ENCODE results near the gene AKAIN1. TPM values are rescaled to one million over a fixed set of nuclear protein-coding genes. Genes with fewer than 3 reads are reported as not detected.

AKAIN1 gene
- total and polyA plus RNA-seq, 2 experiments from 2014 or later = not detected

DNA sequence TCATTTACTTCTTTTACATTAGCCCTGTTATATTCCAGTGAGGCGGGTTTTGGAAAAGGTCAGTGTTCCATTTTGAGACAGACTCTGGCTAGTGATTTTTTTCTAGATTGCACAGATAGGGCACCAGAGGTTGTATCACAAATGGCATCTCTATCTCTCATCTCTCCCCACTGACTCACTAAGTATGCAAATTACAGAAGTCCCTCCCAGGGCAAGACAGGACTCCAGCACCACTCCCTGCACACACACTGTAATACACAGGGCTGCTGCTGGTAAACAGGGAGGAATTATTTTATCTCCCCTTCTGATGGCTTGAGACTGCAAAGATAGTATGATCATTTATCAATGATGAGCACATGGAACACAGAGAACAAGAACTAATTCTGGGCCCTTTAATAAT, 46.2 kb downstream of the AKAIN1 start:
- Histone ChIP-seq H3K36me3 (ENCODE audit: insufficient read depth) (no peaks in the 10 kb centered on the region), H3K4me1 (ENCODE audit: insufficient read depth) (peaks cover 14% of the 10 kb centered on the region; the same call in 1 of the 2 replicates), H3K4me2 (no peak overlapping the region), H3K27me3 (ENCODE audit: insufficient read depth) (no peaks in the 10 kb centered on the region), H3K27ac (ENCODE audit: low read depth) (no peak overlapping the region), H3K79me2 (replicated peaks; ENCODE audit: insufficient read depth) (no peaks in the 10 kb centered on the region), H4K20me1 (replicated peaks; ENCODE audit: insufficient read depth) (no peaks in the 10 kb centered on the region), H3K9me2 (ENCODE audit: insufficient read depth) (0 out of 2 replicates have a peak, but pooled peaks cover 3% of the 10 kb centered on the region), H3K4me3 (no peak overlapping the region), H3F3A (replicated peaks; ENCODE audit: low read depth) (no peaks in the 10 kb centered on the region), H2AFZ (0 out of 2 replicates have a peak overlapping the region, but pooled peaks have one; percentile 47)
- Mint-ChIP-seq H3K27ac (no peak overlapping the region), H3K4me3 (no peak overlapping the region), H3K27me3 (ENCODE audit: insufficient read depth, low read depth, poor library complexity) (peaks cover 4% of the 10 kb centered on the region), H3K9me3 (no peaks in the 10 kb centered on the region; the same call in 2 of the 3 replicates), H3K4me1 (peaks cover 29% of the 10 kb centered on the region), H3K36me3 (ENCODE audit: low read depth) (no peaks in the 10 kb centered on the region)
- TF ChIP-seq, protein P1, sequence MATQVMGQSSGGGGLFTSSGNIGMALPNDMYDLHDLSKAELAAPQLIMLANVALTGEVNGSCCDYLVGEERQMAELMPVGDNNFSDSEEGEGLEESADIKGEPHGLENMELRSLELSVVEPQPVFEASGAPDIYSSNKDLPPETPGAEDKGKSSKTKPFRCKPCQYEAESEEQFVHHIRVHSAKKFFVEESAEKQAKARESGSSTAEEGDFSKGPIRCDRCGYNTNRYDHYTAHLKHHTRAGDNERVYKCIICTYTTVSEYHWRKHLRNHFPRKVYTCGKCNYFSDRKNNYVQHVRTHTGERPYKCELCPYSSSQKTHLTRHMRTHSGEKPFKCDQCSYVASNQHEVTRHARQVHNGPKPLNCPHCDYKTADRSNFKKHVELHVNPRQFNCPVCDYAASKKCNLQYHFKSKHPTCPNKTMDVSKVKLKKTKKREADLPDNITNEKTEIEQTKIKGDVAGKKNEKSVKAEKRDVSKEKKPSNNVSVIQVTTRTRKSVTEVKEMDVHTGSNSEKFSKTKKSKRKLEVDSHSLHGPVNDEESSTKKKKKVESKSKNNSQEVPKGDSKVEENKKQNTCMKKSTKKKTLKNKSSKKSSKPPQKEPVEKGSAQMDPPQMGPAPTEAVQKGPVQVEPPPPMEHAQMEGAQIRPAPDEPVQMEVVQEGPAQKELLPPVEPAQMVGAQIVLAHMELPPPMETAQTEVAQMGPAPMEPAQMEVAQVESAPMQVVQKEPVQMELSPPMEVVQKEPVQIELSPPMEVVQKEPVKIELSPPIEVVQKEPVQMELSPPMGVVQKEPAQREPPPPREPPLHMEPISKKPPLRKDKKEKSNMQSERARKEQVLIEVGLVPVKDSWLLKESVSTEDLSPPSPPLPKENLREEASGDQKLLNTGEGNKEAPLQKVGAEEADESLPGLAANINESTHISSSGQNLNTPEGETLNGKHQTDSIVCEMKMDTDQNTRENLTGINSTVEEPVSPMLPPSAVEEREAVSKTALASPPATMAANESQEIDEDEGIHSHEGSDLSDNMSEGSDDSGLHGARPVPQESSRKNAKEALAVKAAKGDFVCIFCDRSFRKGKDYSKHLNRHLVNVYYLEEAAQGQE (IDR thresholded peaks at IDR 0.05; ENCODE audit: unreplicated experiment) = no peak
- no peak for TF ChIP-seq ZNF331 (CRISPR knock-in tag; IDR thresholded peaks at IDR 0.05; ENCODE audit: low read depth)
- ATAC-seq (no peak), DNase-seq (ENCODE audit: low spot score) (no peak)

DNA sequence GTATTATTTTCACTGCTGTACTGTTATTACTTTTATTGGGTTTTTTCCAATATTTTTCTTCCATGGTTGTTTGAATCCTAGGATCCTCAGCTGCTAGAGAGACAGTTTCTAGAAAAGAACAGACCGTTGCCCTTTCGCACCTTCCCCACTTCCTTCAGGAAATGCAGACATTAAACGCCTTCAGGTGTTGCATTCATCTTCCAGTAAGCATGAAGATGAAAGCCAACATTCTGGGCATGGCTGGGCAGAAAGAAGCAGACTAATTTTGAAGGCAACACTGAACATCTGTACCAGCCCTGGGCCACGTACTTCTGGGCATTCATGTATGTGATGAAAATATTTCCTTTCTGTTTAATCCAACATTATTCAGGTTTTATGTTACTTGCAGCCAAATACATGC, 51.0 kb downstream of the AKAIN1 start:
- DNase-seq (ENCODE audit: low spot score) = no peak

DNA sequence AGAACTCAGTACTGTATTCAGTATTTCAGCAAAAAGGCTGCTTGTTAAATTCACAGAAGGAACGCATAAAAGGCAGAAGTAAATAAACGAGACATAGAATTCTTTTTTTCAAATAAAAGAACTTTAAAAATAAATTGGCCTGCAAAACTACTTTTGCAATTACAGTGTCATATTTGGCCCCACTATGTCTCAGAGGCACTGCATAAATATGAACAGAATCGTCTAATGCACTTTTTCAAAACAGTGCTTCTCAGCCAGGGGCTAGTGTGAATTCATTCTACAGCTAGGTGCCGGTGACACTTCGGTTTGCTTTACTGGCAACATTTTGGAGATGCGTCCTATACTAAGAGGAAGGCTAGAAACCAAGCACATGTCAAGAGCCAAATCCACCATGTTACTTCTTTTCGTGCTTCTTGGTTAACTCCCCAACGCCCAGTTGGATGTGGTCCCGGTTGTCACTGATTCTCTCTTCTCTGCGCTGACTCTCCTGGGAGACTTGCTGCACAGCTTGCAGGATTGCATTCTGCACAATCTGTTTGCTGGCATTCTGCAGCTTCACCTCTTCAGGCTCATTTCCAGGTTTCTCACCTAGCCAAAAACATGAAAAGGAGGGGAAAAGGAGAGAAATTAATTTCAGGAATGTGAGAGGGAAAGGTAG, 51.8 kb downstream of the AKAIN1 start:
- Histone ChIP-seq H3F3A (replicated peaks; ENCODE audit: low read depth) (no peaks in the 10 kb centered on the region), H2AFZ (peak overlapping the region; percentile 76), H3K4me2 (no peak overlapping the region), H3K79me2 (replicated peaks; ENCODE audit: insufficient read depth) (no peaks in the 10 kb centered on the region), H4K20me1 (replicated peaks; ENCODE audit: insufficient read depth) (no peaks in the 10 kb centered on the region), H3K9me2 (ENCODE audit: insufficient read depth) (no peaks in the 10 kb centered on the region), H3K4me3 (no peak overlapping the region), H3K27ac (ENCODE audit: low read depth) (no peak overlapping the region), H3K27me3 (ENCODE audit: insufficient read depth) (no peaks in the 10 kb centered on the region), H3K4me1 (ENCODE audit: insufficient read depth) (no peaks in the 10 kb centered on the region), H3K36me3 (ENCODE audit: insufficient read depth) (no peaks in the 10 kb centered on the region)
- H3K36me3 Mint-ChIP-seq (ENCODE audit: low read depth) = no peaks in the 10 kb centered on the region
- H3K4me1 Mint-ChIP-seq = no peaks in the 10 kb centered on the region
- H3K9me3 Mint-ChIP-seq = peaks cover 4% of the 10 kb centered on the region; the same call in 2 of the 3 replicates
- no peak for DNase-seq (ENCODE audit: low spot score)
- H3K27me3 Mint-ChIP-seq (ENCODE audit: insufficient read depth, low read depth, poor library complexity) = peaks cover 3% of the 10 kb centered on the region
- H3K4me3 Mint-ChIP-seq = no peak overlapping the region
- no peak overlapping the region for H3K27ac Mint-ChIP-seq
- no peak for ATAC-seq
- TF ChIP-seq, protein P1 (IDR thresholded peaks at IDR 0.05; ENCODE audit: unreplicated experiment) = no peak
- no peak for TF ChIP-seq CREB1 (CRISPR knock-in tag; IDR thresholded peaks at IDR 0.05; ENCODE audit: low read depth)
- no peak for TF ChIP-seq EZH2 (IDR thresholded peaks at IDR 0.05; ENCODE audit: low read depth, unreplicated experiment)
- TF ChIP-seq ZNF331 (CRISPR knock-in tag; IDR thresholded peaks at IDR 0.05; ENCODE audit: low read depth) = no peak
- TF ChIP-seq STAT1 (IDR thresholded peaks at IDR 0.05; ENCODE audit: unreplicated experiment) = no peak
- TF ChIP-seq NANOG (IDR thresholded peaks at IDR 0.05; ENCODE audit: borderline replicate concordance) = no peak
- no peak for TF ChIP-seq ZNF114 (CRISPR knock-in tag; IDR thresholded peaks at IDR 0.05)
- no peak for TF ChIP-seq JUNB (IDR thresholded peaks at IDR 0.05; ENCODE audit: unreplicated experiment)

More for the DNA sequence above, 51.0 kb downstream of the AKAIN1 start:
- Histone ChIP-seq H3K4me3 (no peak overlapping the region), H2AFZ (no peak overlapping the region), H3K9me2 (ENCODE audit: insufficient read depth) (no peaks in the 10 kb centered on the region), H3K4me1 (ENCODE audit: insufficient read depth) (no peaks in the 10 kb centered on the region), H3K27ac (ENCODE audit: low read depth) (no peak overlapping the region), H4K20me1 (replicated peaks; ENCODE audit: insufficient read depth) (no peaks in the 10 kb centered on the region), H3F3A (replicated peaks; ENCODE audit: low read depth) (no peaks in the 10 kb centered on the region), H3K79me2 (replicated peaks; ENCODE audit: insufficient read depth) (no peaks in the 10 kb centered on the region), H3K36me3 (ENCODE audit: insufficient read depth) (no peaks in the 10 kb centered on the region), H3K27me3 (ENCODE audit: insufficient read depth) (no peaks in the 10 kb centered on the region), H3K4me2 (no peak overlapping the region)
- TF ChIP-seq POLR2AphosphoS5 (IDR thresholded peaks at IDR 0.05; ENCODE audit: low read depth) (no peak), JUNB (IDR thresholded peaks at IDR 0.05; ENCODE audit: unreplicated experiment) (no peak)
- Mint-ChIP-seq H3K9me3 (no peaks in the 10 kb centered on the region; the same call in 1 of the 3 replicates), H3K4me3 (no peak overlapping the region), H3K4me1 (peaks cover 4% of the 10 kb centered on the region), H3K27me3 (ENCODE audit: insufficient read depth, low read depth, poor library complexity) (peaks cover 3% of the 10 kb centered on the region), H3K27ac (no peak overlapping the region), H3K36me3 (ENCODE audit: low read depth) (no peaks in the 10 kb centered on the region)
- ATAC-seq = no peak

Measured in GM23338 (cell line).